ENCODE measurements around the gene SPACA5B. TPM values are rescaled to one million over a fixed set of nuclear protein-coding genes. Genes with fewer than 3 reads are reported as not detected.
"Not testable (repeated sequence)": the region's sequence is repeated elsewhere in the genome, so short reads cannot be mapped to it uniquely, and the experiment has no call there.

The SPACA5B gene
- total RNA-seq: not detected
- long read RNA-seq: 0 reads

DNA sequence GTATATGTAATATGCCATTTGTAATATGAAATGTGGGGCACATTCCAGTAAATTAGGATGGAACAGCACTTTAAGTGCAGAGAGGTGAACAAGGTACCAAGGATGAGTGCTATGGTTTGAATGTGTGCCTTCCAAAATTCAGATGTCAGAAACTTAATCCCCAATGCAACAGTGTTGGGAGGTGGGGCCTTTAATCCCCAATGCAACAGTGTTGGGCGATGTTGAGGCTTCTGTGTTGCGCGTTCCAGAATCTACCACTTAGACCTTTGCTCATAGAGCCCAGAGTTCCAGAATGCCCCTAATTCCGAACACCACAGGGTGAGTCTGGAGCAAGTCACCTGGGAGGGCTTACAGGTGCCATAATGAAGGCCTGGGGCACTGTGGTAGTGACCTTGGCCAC, at the start of gene SPACA5B:
Gene SPACA5B, plus strand, starts transcription at position 301 of the 400 bp plus-strand sequence. Its CDS starts 62 bp downstream, at position 363.
- H3K27ac ChIP-seq (replicated peaks); H3K36me3 ChIP-seq; H3K4me1 ChIP-seq; intact Hi-C loops (cut with micrococcal nuclease); DNase-seq; H3K4me3 ChIP-seq; H3K27me3 ChIP-seq (ENCODE audit: low read depth); H3K9me3 ChIP-seq (replicated peaks): not testable (repeated sequence)

DNA sequence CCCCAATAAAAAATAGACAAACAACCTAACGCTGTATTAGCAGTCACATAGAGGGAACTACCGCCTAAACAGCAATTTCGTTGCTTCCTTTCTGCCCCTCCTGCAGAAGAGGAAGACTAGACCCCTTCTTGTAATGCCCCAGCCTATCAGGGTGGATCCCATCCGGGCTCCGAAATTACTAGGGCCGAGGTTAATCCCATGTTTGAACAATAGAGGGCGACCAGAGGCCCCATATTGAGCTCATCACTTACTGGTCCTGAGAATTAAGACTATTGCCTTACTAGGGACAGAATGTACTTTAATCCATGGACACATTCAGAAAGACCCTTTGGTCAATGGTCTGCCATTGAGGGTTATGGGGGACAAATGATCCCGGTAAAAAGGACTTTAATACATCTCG, 47.2 kb upstream of the SPACA5B start:
- no peak overlapping the region for H3K27ac ChIP-seq (replicated peaks)
- TF ChIP-seq, protein P1, sequence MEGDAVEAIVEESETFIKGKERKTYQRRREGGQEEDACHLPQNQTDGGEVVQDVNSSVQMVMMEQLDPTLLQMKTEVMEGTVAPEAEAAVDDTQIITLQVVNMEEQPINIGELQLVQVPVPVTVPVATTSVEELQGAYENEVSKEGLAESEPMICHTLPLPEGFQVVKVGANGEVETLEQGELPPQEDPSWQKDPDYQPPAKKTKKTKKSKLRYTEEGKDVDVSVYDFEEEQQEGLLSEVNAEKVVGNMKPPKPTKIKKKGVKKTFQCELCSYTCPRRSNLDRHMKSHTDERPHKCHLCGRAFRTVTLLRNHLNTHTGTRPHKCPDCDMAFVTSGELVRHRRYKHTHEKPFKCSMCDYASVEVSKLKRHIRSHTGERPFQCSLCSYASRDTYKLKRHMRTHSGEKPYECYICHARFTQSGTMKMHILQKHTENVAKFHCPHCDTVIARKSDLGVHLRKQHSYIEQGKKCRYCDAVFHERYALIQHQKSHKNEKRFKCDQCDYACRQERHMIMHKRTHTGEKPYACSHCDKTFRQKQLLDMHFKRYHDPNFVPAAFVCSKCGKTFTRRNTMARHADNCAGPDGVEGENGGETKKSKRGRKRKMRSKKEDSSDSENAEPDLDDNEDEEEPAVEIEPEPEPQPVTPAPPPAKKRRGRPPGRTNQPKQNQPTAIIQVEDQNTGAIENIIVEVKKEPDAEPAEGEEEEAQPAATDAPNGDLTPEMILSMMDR (IDR thresholded peaks at IDR 0.05; ENCODE audit: borderline replicate concordance): peak; percentile 68
- no peaks in the 10 kb centered on the region for H3K4me1 ChIP-seq
- no peaks in the 10 kb centered on the region for H3K9me3 ChIP-seq (replicated peaks)
- no peak overlapping the region for H3K4me3 ChIP-seq
- no peaks in the 10 kb centered on the region for H3K36me3 ChIP-seq
- H3K27me3 ChIP-seq (ENCODE audit: low read depth): no peaks in the 10 kb centered on the region
- intact Hi-C loops (cut with micrococcal nuclease): loop anchor here (5.0 kb wide), 1 partner anchor 429 kb away; no protein-coding TSS in a partner anchor
- DNase-seq: peak; percentile 13

DNA sequence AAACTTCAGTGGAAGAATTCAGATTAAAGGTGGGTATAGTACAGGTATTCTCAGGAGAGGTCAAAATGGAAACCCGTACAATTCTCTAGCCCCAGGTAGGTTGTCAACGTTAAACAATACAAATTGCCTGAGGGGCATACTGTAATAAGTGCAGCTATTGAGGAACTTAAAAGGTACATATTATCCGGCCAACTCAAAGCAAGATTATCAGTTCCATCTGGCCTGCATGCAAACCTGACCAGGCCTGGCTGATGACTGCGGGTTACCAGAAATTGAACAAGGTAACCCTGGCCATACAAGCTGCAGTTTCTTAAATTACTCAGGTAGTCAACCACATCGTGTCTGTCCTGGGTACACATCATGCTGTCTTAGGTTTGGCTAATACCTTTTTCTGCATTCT, 46.7 kb upstream of the SPACA5B start:
- H3K9me3 ChIP-seq (replicated peaks): no peaks in the 10 kb centered on the region
- no peak overlapping the region for H3K27ac ChIP-seq (replicated peaks)
- TF ChIP-seq, protein P1 (IDR thresholded peaks at IDR 0.05; ENCODE audit: borderline replicate concordance): no peak
- intact Hi-C loops (cut with micrococcal nuclease): loop anchor here (5.0 kb wide), 1 partner anchor 429 kb away; no protein-coding TSS in a partner anchor
- no peaks in the 10 kb centered on the region for H3K4me1 ChIP-seq
- H3K36me3 ChIP-seq: no peaks in the 10 kb centered on the region
- no peak overlapping the region for H3K4me3 ChIP-seq
- DNase-seq: no peak
- no peaks in the 10 kb centered on the region for H3K27me3 ChIP-seq (ENCODE audit: low read depth)

DNA sequence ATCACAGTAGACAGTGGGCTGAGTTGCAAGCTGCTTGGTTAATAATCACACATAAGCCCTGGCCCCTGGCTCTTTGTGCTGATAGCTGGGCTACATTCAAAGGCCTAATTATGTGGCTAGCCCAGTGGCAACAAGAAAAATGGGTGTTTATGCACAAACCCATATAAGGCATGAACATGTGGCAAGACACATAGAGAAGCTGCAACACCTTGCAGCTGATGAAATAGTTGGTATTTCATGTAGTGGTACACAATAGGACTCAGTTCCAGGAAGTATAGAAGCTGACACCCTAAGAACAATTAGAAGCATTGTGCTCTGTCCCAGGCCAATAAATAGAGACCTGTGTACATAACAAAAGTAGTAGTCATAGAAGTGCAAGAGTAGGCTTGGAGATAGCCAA, 44.3 kb upstream of the SPACA5B start:
- TF ChIP-seq, protein P1 (IDR thresholded peaks at IDR 0.05; ENCODE audit: borderline replicate concordance): no peak
- Histone ChIP-seq H3K27ac (replicated peaks) (no peak overlapping the region), H3K9me3 (replicated peaks) (no peaks in the 10 kb centered on the region), H3K36me3 (no peaks in the 10 kb centered on the region), H3K4me1 (no peaks in the 10 kb centered on the region), H3K4me3 (no peak overlapping the region), H3K27me3 (ENCODE audit: low read depth) (no peaks in the 10 kb centered on the region)
- intact Hi-C loops (cut with micrococcal nuclease): no loop called here
- DNase-seq: no peak

DNA sequence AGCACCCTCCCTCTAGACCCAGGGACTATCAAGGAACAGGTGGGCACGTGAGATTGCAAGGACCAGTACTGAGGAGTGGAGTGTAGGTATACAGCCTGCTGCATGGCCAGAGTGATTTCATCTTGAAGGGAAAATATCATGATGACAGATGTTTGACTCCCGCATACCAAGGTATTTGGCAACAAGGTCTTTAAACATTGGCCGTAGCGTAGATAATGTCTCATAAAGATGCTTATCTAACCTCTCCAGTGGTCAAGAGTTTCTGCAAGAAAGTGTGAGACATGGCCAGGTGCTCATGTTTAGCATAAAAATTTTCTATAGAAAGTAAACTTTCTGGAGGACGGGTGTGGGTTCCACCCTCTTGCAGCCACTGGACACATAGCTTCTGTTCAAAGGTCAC, 40.3 kb upstream of the SPACA5B start:
- TF ChIP-seq, protein P1 (IDR thresholded peaks at IDR 0.05; ENCODE audit: borderline replicate concordance): no peak
- intact Hi-C loops (cut with micrococcal nuclease): no loop called here
- Histone ChIP-seq H3K4me1 (no peaks in the 10 kb centered on the region), H3K36me3 (no peaks in the 10 kb centered on the region), H3K9me3 (replicated peaks) (no peaks in the 10 kb centered on the region), H3K27me3 (ENCODE audit: low read depth) (no peaks in the 10 kb centered on the region), H3K27ac (replicated peaks) (no peak overlapping the region), H3K4me3 (no peak overlapping the region)
- DNase-seq: no peak

DNA sequence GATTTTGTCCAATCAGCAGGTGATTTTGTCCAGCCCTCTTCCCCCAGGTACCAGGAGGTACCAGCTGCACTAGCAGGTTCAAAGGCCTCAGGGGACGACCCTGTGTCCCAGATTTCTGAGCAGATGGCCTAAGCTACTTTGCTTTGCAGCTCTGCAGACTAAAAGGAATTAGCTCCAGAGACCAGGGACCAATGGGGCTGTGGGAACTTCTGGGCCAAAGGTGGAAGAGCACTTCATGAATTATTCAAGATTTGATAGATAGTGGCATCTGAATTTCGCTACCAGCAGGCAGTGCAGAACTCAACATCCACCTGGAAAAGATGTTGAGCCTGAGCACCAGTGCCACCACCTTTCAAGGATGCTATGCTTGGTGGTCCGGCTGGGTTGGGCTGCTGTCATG, 37.9 kb upstream of the SPACA5B start:
- H3K4me3 ChIP-seq; H3K9me3 ChIP-seq (replicated peaks); H3K27me3 ChIP-seq (ENCODE audit: low read depth); H3K4me1 ChIP-seq; intact Hi-C loops (cut with micrococcal nuclease); H3K36me3 ChIP-seq; DNase-seq; H3K27ac ChIP-seq (replicated peaks): not testable (repeated sequence)

DNA sequence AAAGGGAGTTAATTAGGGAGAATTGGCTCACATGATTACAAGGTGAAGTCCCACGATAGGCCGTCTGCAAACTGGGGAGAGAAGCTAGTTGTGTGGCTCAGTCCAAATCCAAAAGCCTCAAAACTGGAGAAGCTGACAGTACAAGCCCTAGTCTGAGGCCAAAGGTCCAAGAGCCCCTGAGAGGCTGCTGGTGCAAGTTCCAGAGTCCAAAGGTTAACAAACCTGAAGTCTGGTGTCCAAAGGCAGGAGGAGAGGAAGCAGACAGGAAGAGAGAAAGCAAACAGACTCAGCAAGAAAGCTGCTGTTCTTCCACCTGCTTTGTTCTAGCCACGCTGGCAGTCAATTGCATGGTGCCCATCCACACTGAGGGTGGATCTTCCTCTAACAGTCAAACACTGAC, 29.0 kb upstream of the SPACA5B start:
- H3K27me3 ChIP-seq (ENCODE audit: low read depth): no peaks in the 10 kb centered on the region
- no peak overlapping the region for H3K4me3 ChIP-seq
- no peak overlapping the region for H3K27ac ChIP-seq (replicated peaks)
- DNase-seq: no peak
- TF ChIP-seq, protein P1 (IDR thresholded peaks at IDR 0.05; ENCODE audit: borderline replicate concordance): no peak
- no peaks in the 10 kb centered on the region for H3K4me1 ChIP-seq
- no peaks in the 10 kb centered on the region for H3K36me3 ChIP-seq
- intact Hi-C loops (cut with micrococcal nuclease): no loop called here
- no peaks in the 10 kb centered on the region for H3K9me3 ChIP-seq (replicated peaks)
